ENCODE measurements around the gene ADAMTS17. TPM values are rescaled to one million over a fixed set of nuclear protein-coding genes. Genes with fewer than 3 reads are reported as not detected.

ADAMTS17 gene
- polyA plus RNA-seq, 2 of the 4 experiments (the other 2 are of a cell fraction), result 0.05 TPM; not detected in 1

- no peak for TF ChIP-seq EHMT2 (IDR thresholded peaks at IDR 0.05; ENCODE audit: low read depth)
- TF ChIP-seq MAX (IDR thresholded peaks at IDR 0.05), result no peak
- no peak for TF ChIP-seq MAFK (IDR thresholded peaks at IDR 0.05; ENCODE audit: partially characterized antibody)
- TF ChIP-seq GATA3 (IDR thresholded peaks at IDR 0.05; ENCODE audit: borderline replicate concordance), result no peak
- TF ChIP-seq SREBF2 (IDR thresholded peaks at IDR 0.05), result no peak
- TF ChIP-seq, protein P1, sequence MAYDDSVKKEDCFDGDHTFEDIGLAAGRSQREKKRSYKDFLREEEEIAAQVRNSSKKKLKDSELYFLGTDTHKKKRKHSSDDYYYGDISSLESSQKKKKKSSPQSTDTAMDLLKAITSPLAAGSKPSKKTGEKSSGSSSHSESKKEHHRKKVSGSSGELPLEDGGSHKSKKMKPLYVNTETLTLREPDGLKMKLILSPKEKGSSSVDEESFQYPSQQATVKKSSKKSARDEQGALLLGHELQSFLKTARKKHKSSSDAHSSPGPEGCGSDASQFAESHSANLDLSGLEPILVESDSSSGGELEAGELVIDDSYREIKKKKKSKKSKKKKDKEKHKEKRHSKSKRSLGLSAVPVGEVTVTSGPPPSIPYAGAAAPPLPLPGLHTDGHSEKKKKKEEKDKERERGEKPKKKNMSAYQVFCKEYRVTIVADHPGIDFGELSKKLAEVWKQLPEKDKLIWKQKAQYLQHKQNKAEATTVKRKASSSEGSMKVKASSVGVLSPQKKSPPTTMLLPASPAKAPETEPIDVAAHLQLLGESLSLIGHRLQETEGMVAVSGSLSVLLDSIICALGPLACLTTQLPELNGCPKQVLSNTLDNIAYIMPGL (CRISPR knock-in tag; IDR thresholded peaks at IDR 0.05; ENCODE audit: borderline replicate concordance), result no peak
- no peak for DNase-seq (ENCODE audit: low read depth in 1 of 2, low spot score in 1 of 2)
- FAIRE-seq, result no peak
- CTCF ChIA-PET, result interaction anchor here (0.8 kb wide), 1 partner anchor 26 kb away, joined by 3 read pairs; no protein-coding TSS in a partner anchor
- Histone ChIP-seq H3K9me3 (peaks cover 3% of the 10 kb centered on the region; the same call in 1 of the 3 replicates), H3K4me3 (no peak overlapping the region), H3K27ac (no peak overlapping the region), H3K4me2 (no peak overlapping the region), H3K4me1 (no peaks in the 10 kb centered on the region)
- POLR2A ChIA-PET, result no interaction called here
- no peak for ATAC-seq
- WGBS (ENCODE audit: missing lambda C conversion rate), result 45% methylated on average over 10 of the region's 10 CpGs
Observed at GRCh38 chr15:100007609-100008008, 334.2 kb downstream of the ADAMTS17 start.

DNA sequence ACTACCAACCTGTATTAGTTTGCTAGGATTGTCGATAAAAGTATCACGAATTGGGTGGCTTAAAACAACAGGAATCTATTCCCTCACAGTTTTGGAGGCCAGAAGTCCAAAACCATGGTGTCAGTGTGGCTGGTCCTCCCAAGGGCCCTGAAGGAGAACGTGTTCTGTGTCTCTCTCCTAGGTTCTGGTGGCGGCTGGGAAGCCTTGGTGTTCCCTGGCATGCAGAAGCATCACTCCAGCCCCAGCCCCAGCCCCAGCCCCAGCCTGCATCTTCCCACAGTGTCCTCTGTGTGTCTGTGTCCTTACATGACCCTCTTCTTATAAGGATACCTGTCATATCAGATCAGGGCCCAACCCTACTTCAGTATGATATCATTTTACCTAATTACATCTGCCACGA is 336.1 kb downstream of the ADAMTS17 start:
- TF ChIP-seq ATOH8 (CRISPR knock-in tag; IDR thresholded peaks at IDR 0.05; ENCODE audit: low read depth), result no peak
- TF ChIP-seq HOXB13 (CRISPR knock-in tag; IDR thresholded peaks at IDR 0.05; ENCODE audit: low read depth), result no peak
- TF ChIP-seq EHF (CRISPR knock-in tag; IDR thresholded peaks at IDR 0.05), result no peak
- WGBS (ENCODE audit: missing lambda C conversion rate), result 14% methylated on average over 5 of the region's 5 CpGs
- Histone ChIP-seq H3K4me3 (no peak overlapping the region), H3K4me2 (no peak overlapping the region), H3K27ac (no peak overlapping the region), H3K4me1 (no peaks in the 10 kb centered on the region), H3K9me3 (no peaks in the 10 kb centered on the region)
- CTCF ChIA-PET, result no interaction called here
- FAIRE-seq, result no peak
- POLR2A ChIA-PET, result no interaction called here
- no peak for DNase-seq (ENCODE audit: low read depth in 1 of 2, low spot score in 1 of 2)
- ATAC-seq, result no peak

- H3K27ac ChIP-seq, result no peak overlapping the region
- TF ChIP-seq RFX5 (IDR thresholded peaks at IDR 0.05) (no peak), CHD4 (IDR thresholded peaks at IDR 0.05; ENCODE audit: borderline replicate concordance) (no peak), KDM1A (IDR thresholded peaks at IDR 0.05; ENCODE audit: low read depth) (no peak), ZFP36 (IDR thresholded peaks at IDR 0.05; ENCODE audit: borderline replicate concordance, partially characterized antibody) (no peak), KDM5A (IDR thresholded peaks at IDR 0.05) (no peak), ELK1 (IDR thresholded peaks at IDR 0.05; ENCODE audit: low read depth, low read length) (no peak), BHLHE40 (IDR thresholded peaks at IDR 0.05; ENCODE audit: low read depth, low read length) (no peak), SREBF2 (IDR thresholded peaks at IDR 0.05) (no peak), JUN (IDR thresholded peaks at IDR 0.05) (no peak), RARB (CRISPR knock-in tag; IDR thresholded peaks at IDR 0.05) (no peak), ZC3H11A (IDR thresholded peaks at IDR 0.05) (no peak), EP300 (IDR thresholded peaks at IDR 0.05) (no peak), FOSB (CRISPR knock-in tag; IDR thresholded peaks at IDR 0.05) (no peak), ZSCAN20 (CRISPR knock-in tag; IDR thresholded peaks at IDR 0.05) (no peak), MAX (IDR thresholded peaks at IDR 0.05) (no peak), CBX2 (IDR thresholded peaks at IDR 0.05; ENCODE audit: borderline replicate concordance, low read depth) (no peak)
- 45% methylated on average over 3 of the region's 3 CpGs for WGBS (ENCODE audit: missing lambda C conversion rate)
- no peaks in the 10 kb centered on the region for H3K4me1 ChIP-seq
- ChIA-PET CTCF (interaction anchor here (0.7 kb wide), 1 partner anchor 102 kb away, joined by 3 read pairs; no protein-coding TSS in a partner anchor), POLR2A (no interaction called here)
- no peak for ATAC-seq
- DNase-seq (ENCODE audit: low read depth in 1 of 2, low spot score in 1 of 2), result no peak
- H3K4me2 ChIP-seq, result no peak overlapping the region
- FAIRE-seq, result no peak
- H3K4me3 ChIP-seq, result no peak overlapping the region
- H3K9me3 ChIP-seq, result no peaks in the 10 kb centered on the region
Observed at GRCh38 chr15:100005013-100005412, 336.8 kb downstream of the ADAMTS17 start.

Data from A549 (cell line).